IPS-18a (cell line): ENCODE data around the gene DEAF1.
A peak's percentile ranks its signal among the peaks of the same experiment; 100 is the strongest.
"Not testable (repeated sequence)": the region's sequence is repeated elsewhere in the genome, so short reads cannot be mapped to it uniquely, and the experiment has no call there.

ENCODE experiments used
- H3K27ac ChIP-seq: one replicate; pipeline ENCODE4 v1.5.1; 2013; ENCODE audit warnings: low read length
- H3K27me3 ChIP-seq: one replicate; pipeline ENCODE4 v1.6.1; 2013; ENCODE audit warnings: mild to moderate bottlenecking, low read length; ENCODE audit not compliant: control insufficient read depth, insufficient read depth
- H3K36me3 ChIP-seq: one replicate; pipeline ENCODE4 v1.6.1; 2013; ENCODE audit warnings: low read depth, low read length; ENCODE audit not compliant: control insufficient read depth
- H3K4me1 ChIP-seq: one replicate; pipeline ENCODE4 v1.6.1; 2013; ENCODE audit warnings: low read depth, low read length; ENCODE audit not compliant: control insufficient read depth
- H3K4me3 ChIP-seq: one replicate; pipeline ENCODE4 v1.5.1; 2013; ENCODE audit warnings: low read length
- H3K9ac ChIP-seq: one replicate; pipeline ENCODE4 v1.6.1; 2013; ENCODE audit warnings: mild to moderate bottlenecking, low read length, moderate library complexity
- H3K9me3 ChIP-seq: one replicate; pipeline ENCODE4 v1.6.1; 2013; ENCODE audit warnings: low read depth, low read length; ENCODE audit not compliant: control insufficient read depth

DEAF1 gene

GRCh38 chr11:694563-695287 is at the start of gene DEAF1:
DEAF1 (minus strand) TSS chr11:695222; CDS start chr11:695047, 175 bp downstream.
- no peaks in the 10 kb centered on the region for H3K4me1 ChIP-seq
- H3K36me3 ChIP-seq, result peaks cover under 1% of the 10 kb centered on the region
- peak within 1 kb of the TSS; percentile 92 for H3K27ac ChIP-seq
- no peaks in the 10 kb centered on the region for H3K9me3 ChIP-seq
- H3K9ac ChIP-seq, result peak within 1 kb of the TSS; percentile 93
- H3K4me3 ChIP-seq, result peak within 1 kb of the TSS; percentile 88
- H3K27me3 ChIP-seq, result no peaks in the 10 kb centered on the region

- no peaks in the 10 kb centered on the region for H3K9me3 ChIP-seq
- no peak overlapping the region for H3K4me3 ChIP-seq
- H3K27me3 ChIP-seq, result no peaks in the 10 kb centered on the region
- H3K4me1 ChIP-seq, result peaks cover 18% of the 10 kb centered on the region
- no peaks in the 10 kb centered on the region for H3K36me3 ChIP-seq
- no peak overlapping the region for H3K9ac ChIP-seq
- H3K27ac ChIP-seq, result no peak overlapping the region
These were observed 47.7 kb upstream of the DEAF1 start for GRCh38 chr11:742571-743201.

- no peak overlapping the region for H3K9ac ChIP-seq
- no peak overlapping the region for H3K4me3 ChIP-seq
- H3K36me3 ChIP-seq, result no peaks in the 10 kb centered on the region
- H3K4me1 ChIP-seq, result peaks cover 18% of the 10 kb centered on the region
- H3K27ac ChIP-seq, result no peak overlapping the region
- H3K9me3 ChIP-seq, result no peaks in the 10 kb centered on the region
- H3K27me3 ChIP-seq, result no peaks in the 10 kb centered on the region
These were observed 47.1 kb upstream of the DEAF1 start for GRCh38 chr11:742156-742546.

GRCh38 chr11:737899-738298 is 42.9 kb upstream of the DEAF1 start:
- H3K9me3 ChIP-seq, H3K27ac ChIP-seq, H3K4me3 ChIP-seq, H3K36me3 ChIP-seq, H3K4me1 ChIP-seq, H3K27me3 ChIP-seq, H3K9ac ChIP-seq: not testable (repeated sequence)

GRCh38 chr11:737366-737765 is 42.3 kb upstream of the DEAF1 start:
- Histone ChIP-seq H3K4me3 (no peak overlapping the region), H3K27me3 (no peaks in the 10 kb centered on the region), H3K9me3 (no peaks in the 10 kb centered on the region), H3K9ac (no peak overlapping the region), H3K27ac (no peak overlapping the region), H3K36me3 (no peaks in the 10 kb centered on the region), H3K4me1 (no peaks in the 10 kb centered on the region)

- H3K9me3 ChIP-seq, H3K9ac ChIP-seq, H3K27me3 ChIP-seq, H3K4me1 ChIP-seq, H3K36me3 ChIP-seq, H3K4me3 ChIP-seq, H3K27ac ChIP-seq: not testable (repeated sequence)
These were observed 39.5 kb upstream of the DEAF1 start for GRCh38 chr11:734541-734940.

GRCh38 chr11:733072-733471 is 38.0 kb upstream of the DEAF1 start:
- H3K9ac ChIP-seq, result no peak overlapping the region
- H3K4me3 ChIP-seq, result no peak overlapping the region
- no peaks in the 10 kb centered on the region for H3K36me3 ChIP-seq
- no peaks in the 10 kb centered on the region for H3K27me3 ChIP-seq
- H3K9me3 ChIP-seq, result no peaks in the 10 kb centered on the region
- no peak overlapping the region for H3K27ac ChIP-seq
- H3K4me1 ChIP-seq, result no peaks in the 10 kb centered on the region

GRCh38 chr11:729492-730074 is 34.6 kb upstream of the DEAF1 start:
- no peak overlapping the region for H3K9ac ChIP-seq
- peaks cover 31% of the 10 kb centered on the region for H3K27me3 ChIP-seq
- H3K27ac ChIP-seq, result no peak overlapping the region

GRCh38 chr11:728901-729491 is 34.0 kb upstream of the DEAF1 start:
- no peaks in the 10 kb centered on the region for H3K9me3 ChIP-seq

More at GRCh38 chr11:729492-730074, 34.6 kb upstream of the DEAF1 start:
- Histone ChIP-seq H3K9me3 (no peaks in the 10 kb centered on the region), H3K4me3 (no peak overlapping the region), H3K4me1 (no peaks in the 10 kb centered on the region), H3K36me3 (no peaks in the 10 kb centered on the region)

GRCh38 chr11:727859-728748 is 33.1 kb upstream of the DEAF1 start:
- H3K27me3 ChIP-seq, result peaks cover 33% of the 10 kb centered on the region
- no peaks in the 10 kb centered on the region for H3K36me3 ChIP-seq
- no peaks in the 10 kb centered on the region for H3K4me1 ChIP-seq
- H3K4me3 ChIP-seq, result no peak overlapping the region
- H3K27ac ChIP-seq, result no peak overlapping the region
- H3K9ac ChIP-seq, result no peak overlapping the region
- no peaks in the 10 kb centered on the region for H3K9me3 ChIP-seq

More at GRCh38 chr11:728901-729491, 34.0 kb upstream of the DEAF1 start:
- H3K4me1 ChIP-seq, result no peaks in the 10 kb centered on the region
- H3K27me3 ChIP-seq, result peaks cover 33% of the 10 kb centered on the region
- H3K27ac ChIP-seq, result no peak overlapping the region
- no peak overlapping the region for H3K9ac ChIP-seq
- no peak overlapping the region for H3K4me3 ChIP-seq
- H3K36me3 ChIP-seq, result no peaks in the 10 kb centered on the region

GRCh38 chr11:727281-727701 is 32.3 kb upstream of the DEAF1 start:
- Histone ChIP-seq H3K9ac (no peak overlapping the region), H3K4me1 (no peaks in the 10 kb centered on the region), H3K9me3 (no peaks in the 10 kb centered on the region), H3K36me3 (no peaks in the 10 kb centered on the region), H3K4me3 (no peak overlapping the region), H3K27ac (no peak overlapping the region), H3K27me3 (peaks cover 34% of the 10 kb centered on the region)
